Lower lobe of right lung (tissue), 2 donors: Measurements from ENCODE around the gene ZFP91. TPM values are rescaled to one million over a fixed set of nuclear protein-coding genes. Genes with fewer than 3 reads are reported as not detected.

Experiments used
- ATAC-seq, 2 donors: fragments of 200-7000 bp; cut with Tn5 transposase; one replicate each; pipeline ENCODE4 v1.9.1; 2020 to 2022; ENCODE audit warnings: mild to moderate bottlenecking in 2 of 2, moderate library complexity in 2 of 2
- DNase-seq: peaks from one replicate; pipeline ENCODE4 v3.0.0-alpha.2; 2020
- H3K27ac ChIP-seq: fragments of 200-600 bp; one replicate; pipeline ENCODE4 v1.8.0; 2022
- H3K27me3 ChIP-seq: fragments of 200-600 bp; one replicate; pipeline ENCODE4 v1.8.0; 2022; ENCODE audit warnings: low read depth
- H3K36me3 ChIP-seq: fragments of 200-600 bp; one replicate; pipeline ENCODE4 v1.8.0; 2022; ENCODE audit warnings: mild to moderate bottlenecking
- H3K4me1 ChIP-seq: fragments of 200-600 bp; one replicate; pipeline ENCODE4 v1.8.0; 2022
- H3K4me3 ChIP-seq: fragments of 200-600 bp; one replicate; pipeline ENCODE4 v1.8.0; 2022; ENCODE audit warnings: mild to moderate bottlenecking
- H3K9me3 ChIP-seq: fragments of 200-600 bp; one replicate; pipeline ENCODE4 v1.8.0; 2022
- CTCF ChIP-seq: fragments of 200-600 bp; IDR thresholded peaks from one replicate; pipeline ENCODE4 v1.8.0; 2022; ENCODE audit warnings: antibody characterized with exemption, mild to moderate bottlenecking
- intact Hi-C: fragments of 100-400 bp; cut with DNase I; formaldehyde crosslinking; loops from one replicate; pipeline ENCODE4 v1.11.0; 2022
- total RNA-seq: library from RNA; stranded (reverse); fragmentation: NEBNext Ultra II Directional; extraction: Animal tissue kit (Norgen Biotek cat#: 25700); gene quantifications from one replicate; pipeline ENCODE4 v1.2.1, GENCODE V29; 2021
- donor health status: DM: no; HTN: yes; CAD: no; lungs with severe emphysema.

Gene ZFP91
- total RNA-seq, 1 donor from 2014 or later: 44.5 TPM

- ATAC-seq (peak in 1 of 2 donors; percentile 56), DNase-seq (no peak)
- no peak overlapping the region for H3K27ac ChIP-seq
- H3K36me3 ChIP-seq: no peaks in the 10 kb centered on the region
- no peaks in the 10 kb centered on the region for H3K9me3 ChIP-seq
- H3K27me3 ChIP-seq: no peaks in the 10 kb centered on the region
- H3K4me3 ChIP-seq: no peak overlapping the region
- H3K4me1 ChIP-seq: peaks cover 16% of the 10 kb centered on the region
- intact Hi-C loops: no loop called here
- TF ChIP-seq CTCF: no peak
Observed at GRCh38 chr11:58640386-58641023, 61.6 kb downstream of the ZFP91 start.

- DNase-seq: no peak
- Histone ChIP-seq H3K4me1 (peaks cover 16% of the 10 kb centered on the region), H3K27me3 (no peaks in the 10 kb centered on the region), H3K9me3 (no peaks in the 10 kb centered on the region), H3K4me3 (no peak overlapping the region), H3K36me3 (no peaks in the 10 kb centered on the region), H3K27ac (no peak overlapping the region)
- no peak for TF ChIP-seq CTCF
- intact Hi-C loops: no loop called here
- ATAC-seq: no peak
Observed at GRCh38 chr11:58641341-58641740, 62.5 kb downstream of the ZFP91 start.

- no peak overlapping the region for H3K27ac ChIP-seq
- H3K4me3 ChIP-seq: no peak overlapping the region
- H3K36me3 ChIP-seq: no peaks in the 10 kb centered on the region
- H3K9me3 ChIP-seq: no peaks in the 10 kb centered on the region
- no peak for TF ChIP-seq CTCF
- intact Hi-C loops: no loop called here
- no peaks in the 10 kb centered on the region for H3K27me3 ChIP-seq
- DNase-seq (no peak), ATAC-seq (no peak)
- peaks cover 16% of the 10 kb centered on the region for H3K4me1 ChIP-seq
Observed at GRCh38 chr11:58641803-58642581, 63.1 kb downstream of the ZFP91 start.

GRCh38 chr11:58645854-58646253 lies 67.0 kb downstream of the ZFP91 start:
- H3K36me3 ChIP-seq: no peaks in the 10 kb centered on the region
- no peak overlapping the region for H3K27ac ChIP-seq
- ATAC-seq (no peak), DNase-seq (no peak)
- TF ChIP-seq CTCF: no peak
- peaks cover 5% of the 10 kb centered on the region for H3K4me1 ChIP-seq
- intact Hi-C loops: no loop called here
- no peaks in the 10 kb centered on the region for H3K9me3 ChIP-seq
- H3K27me3 ChIP-seq: no peaks in the 10 kb centered on the region
- no peak overlapping the region for H3K4me3 ChIP-seq

GRCh38 chr11:58647141-58647699 lies 68.4 kb downstream of the ZFP91 start:
- H3K9me3 ChIP-seq: no peaks in the 10 kb centered on the region
- H3K4me3 ChIP-seq: no peak overlapping the region
- no peaks in the 10 kb centered on the region for H3K36me3 ChIP-seq
- no peak for DNase-seq
- intact Hi-C loops: no loop called here
- H3K27ac ChIP-seq: no peak overlapping the region
- no peak for ATAC-seq
- no peaks in the 10 kb centered on the region for H3K27me3 ChIP-seq
- H3K4me1 ChIP-seq: no peaks in the 10 kb centered on the region
- TF ChIP-seq CTCF: no peak
